Central memory CD8-positive, alpha-beta T cell (primary cell): ENCODE data around the gene SCRT2.
A peak's percentile ranks its signal among the peaks of the same experiment; 100 is the strongest.
"Not testable (repeated sequence)": the region's sequence is repeated elsewhere in the genome, so short reads cannot be mapped to it uniquely, and the experiment has no call there.

ENCODE experiments used
- ATAC-seq: fragments of 150-1000 bp; cut with Tn5 transposase; replicated peaks from 2 replicates; pipeline ENCODE4 v1.10.0; 2022; ENCODE audit warnings: mild to moderate bottlenecking, moderate FRiP score, moderate number of reproducible peaks; ENCODE audit not compliant: poor library complexity, severe bottlenecking; ENCODE audit errors: extremely low read depth
- DNase-seq, 2 donors: peaks; one replicate each; pipeline ENCODE4 v3.0.0; 2021; ENCODE audit warnings: low spot score in 2 of 2
- H3K27ac Mint-ChIP-seq: one replicate; pipeline ENCODE4 v1.8.0; 2022; ENCODE audit warnings: low read depth, mild to moderate bottlenecking, moderate library complexity, mixed read lengths
- H3K27me3 Mint-ChIP-seq: one replicate; pipeline ENCODE4 v1.8.0; 2022; ENCODE audit warnings: mixed read lengths
- H3K36me3 Mint-ChIP-seq: one replicate; pipeline ENCODE4 v1.8.0; 2022; ENCODE audit warnings: mild to moderate bottlenecking, moderate library complexity, mixed read lengths; ENCODE audit not compliant: insufficient read depth
- H3K4me1 Mint-ChIP-seq: one replicate; pipeline ENCODE4 v1.8.0; 2022; ENCODE audit warnings: mixed read lengths
- H3K4me3 Mint-ChIP-seq: one replicate; pipeline ENCODE4 v1.8.0; 2022; ENCODE audit warnings: mild to moderate bottlenecking, moderate library complexity, mixed read lengths
- H3K9me3 Mint-ChIP-seq: one replicate; pipeline ENCODE4 v1.8.0; 2022; ENCODE audit warnings: mixed read lengths

SCRT2 gene

GRCh38 chr20:675453-676314, at the start of gene SCRT2:
Gene SCRT2, minus strand, starts transcription at chr20:675802. Its CDS starts 201 bp downstream, at chr20:675601.
- H3K4me1 Mint-ChIP-seq = peaks cover 17% of the 10 kb centered on the region
- ATAC-seq (peak; percentile 72), DNase-seq (peak; percentile 16 to 37)
- peaks cover 7% of the 10 kb centered on the region for H3K36me3 Mint-ChIP-seq
- peaks cover 89% of the 10 kb centered on the region for H3K27me3 Mint-ChIP-seq
- H3K4me3 Mint-ChIP-seq = peak within 1 kb of the TSS; percentile 4
- H3K9me3 Mint-ChIP-seq = no peaks in the 10 kb centered on the region
- no peak within 1 kb of the TSS for H3K27ac Mint-ChIP-seq

GRCh38 chr20:724797-725196, 49.2 kb upstream of the SCRT2 start:
- peaks cover 72% of the 10 kb centered on the region for H3K27me3 Mint-ChIP-seq
- H3K4me3 Mint-ChIP-seq, H3K4me1 Mint-ChIP-seq, ATAC-seq, H3K9me3 Mint-ChIP-seq, H3K27ac Mint-ChIP-seq, DNase-seq, H3K36me3 Mint-ChIP-seq: not testable (repeated sequence)

DNA sequence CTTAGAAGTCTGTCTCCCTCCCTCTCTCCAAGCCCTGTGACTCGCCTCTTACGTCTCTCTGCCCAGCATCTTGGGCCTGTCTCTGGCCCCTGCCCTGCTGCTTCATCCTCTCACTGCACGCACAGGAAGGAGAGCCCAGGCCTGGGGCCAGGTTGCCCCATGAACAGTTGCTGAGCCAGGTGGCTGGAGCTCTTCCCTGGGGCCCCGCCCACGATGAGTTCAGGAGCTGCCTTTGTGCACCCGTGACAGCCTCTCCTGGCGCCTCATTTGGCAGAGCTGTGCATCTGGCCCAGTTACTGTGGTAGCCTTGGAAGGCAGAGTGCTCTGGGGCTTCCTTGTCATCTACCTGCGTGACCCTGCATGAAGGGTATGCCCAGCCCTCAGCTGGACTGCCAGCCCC, 48.2 kb upstream of the SCRT2 start:
- Mint-ChIP-seq H3K4me3 (no peak overlapping the region), H3K27me3 (peaks cover 70% of the 10 kb centered on the region), H3K27ac (no peak overlapping the region), H3K36me3 (no peaks in the 10 kb centered on the region), H3K4me1 (no peaks in the 10 kb centered on the region), H3K9me3 (no peaks in the 10 kb centered on the region)
- DNase-seq (no peak), ATAC-seq (no peak)

DNA sequence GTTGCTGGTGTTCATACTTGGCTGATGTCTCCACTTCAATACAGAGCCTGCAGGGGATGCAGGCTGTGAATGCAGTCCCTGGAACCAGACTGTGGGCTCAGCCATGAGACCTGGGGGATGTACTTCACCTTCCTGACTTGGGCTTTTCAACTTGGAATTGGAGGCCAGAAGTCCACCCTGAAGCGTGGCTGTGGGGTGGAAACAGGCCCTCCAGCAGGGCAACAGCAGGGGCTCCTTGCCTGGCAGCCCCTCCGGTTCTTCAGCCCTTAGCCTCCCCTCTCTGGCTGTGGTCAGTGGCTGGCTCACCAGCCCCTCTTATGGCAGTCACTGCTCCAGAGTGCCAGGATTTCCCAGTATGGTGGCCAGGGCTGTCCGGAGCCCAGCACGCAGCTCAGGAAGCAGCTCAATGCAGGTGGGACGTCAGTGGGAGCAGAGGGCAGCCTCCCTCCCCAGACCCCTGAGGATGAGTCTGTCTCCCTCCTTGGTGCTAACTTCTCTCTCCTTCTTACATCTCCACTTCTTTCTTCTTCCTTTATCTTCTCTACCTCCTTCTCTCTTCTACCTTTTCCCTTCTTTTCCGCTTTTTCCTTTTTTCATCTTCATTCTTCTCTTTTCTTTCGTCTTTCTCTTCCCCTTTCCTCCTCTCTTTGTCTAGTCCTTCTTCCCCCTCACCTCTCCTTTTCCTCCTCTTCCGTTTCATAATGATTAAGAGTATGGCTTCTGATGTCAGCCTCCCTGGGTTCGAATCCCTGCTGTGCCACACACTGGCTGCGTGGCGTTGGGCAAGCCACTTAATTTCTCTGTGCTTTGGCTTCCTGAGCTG, 47.4 kb upstream of the SCRT2 start:
- H3K4me3 Mint-ChIP-seq = no peak overlapping the region

DNA sequence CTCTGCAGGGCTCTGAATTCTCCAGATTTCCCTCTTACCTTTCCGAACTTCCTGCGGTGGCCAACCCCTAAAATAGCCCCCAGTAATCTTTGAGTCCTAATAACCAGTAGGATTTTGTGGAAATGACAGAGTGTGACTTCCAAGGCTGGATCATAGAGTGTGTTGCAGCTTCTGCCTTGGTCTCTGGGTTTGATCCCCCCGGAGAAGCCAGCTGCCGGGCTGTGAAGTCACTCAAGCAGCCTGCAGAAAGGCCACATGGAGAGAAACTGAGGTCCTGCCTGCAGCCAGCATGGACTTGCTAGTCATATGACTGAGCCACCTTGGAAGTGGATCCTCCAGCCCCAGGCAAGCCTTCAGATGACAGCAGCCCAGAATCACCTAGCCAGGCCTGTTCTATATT, 46.3 kb upstream of the SCRT2 start:
- Mint-ChIP-seq H3K4me3 (no peak overlapping the region), H3K27ac (no peak overlapping the region), H3K27me3 (peaks cover 74% of the 10 kb centered on the region), H3K4me1 (no peaks in the 10 kb centered on the region), H3K36me3 (no peaks in the 10 kb centered on the region), H3K9me3 (no peaks in the 10 kb centered on the region)
- ATAC-seq (no peak), DNase-seq (no peak)

More for the DNA sequence above, 47.4 kb upstream of the SCRT2 start:
- DNase-seq = no peak
- no peak for ATAC-seq
- no peaks in the 10 kb centered on the region for H3K36me3 Mint-ChIP-seq
- H3K27ac Mint-ChIP-seq = no peak overlapping the region
- H3K27me3 Mint-ChIP-seq = peaks cover 67% of the 10 kb centered on the region
- H3K4me1 Mint-ChIP-seq = no peaks in the 10 kb centered on the region
- H3K9me3 Mint-ChIP-seq = no peaks in the 10 kb centered on the region

DNA sequence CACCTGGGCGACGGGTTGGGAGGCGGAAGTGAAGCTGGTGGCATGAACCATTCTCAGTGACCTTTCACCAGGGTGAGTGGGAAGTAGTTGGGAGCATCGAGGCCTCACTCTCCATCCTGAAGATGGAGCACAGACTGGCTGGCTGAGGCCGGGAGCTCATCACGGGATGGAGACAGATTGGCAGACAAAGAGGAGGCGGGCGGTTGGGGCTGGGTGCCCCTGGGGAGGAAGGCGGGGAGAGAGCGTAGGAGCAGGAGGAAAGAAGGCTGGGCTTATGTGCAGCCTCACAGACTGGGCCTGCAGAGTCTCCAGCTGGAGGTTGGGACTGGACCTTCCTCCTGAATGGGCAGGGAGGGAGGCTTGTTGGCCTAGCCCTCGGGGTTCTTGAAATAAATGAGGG, 44.2 kb upstream of the SCRT2 start:
- H3K27me3 Mint-ChIP-seq = peaks cover 62% of the 10 kb centered on the region
- no peak for ATAC-seq
- no peak overlapping the region for H3K27ac Mint-ChIP-seq

GRCh38 chr20:719068-719467, 43.5 kb upstream of the SCRT2 start:
- no peaks in the 10 kb centered on the region for H3K36me3 Mint-ChIP-seq
- H3K27ac Mint-ChIP-seq = no peak overlapping the region
- ATAC-seq = no peak
- no peaks in the 10 kb centered on the region for H3K4me1 Mint-ChIP-seq
- H3K4me3 Mint-ChIP-seq = no peak overlapping the region
- DNase-seq = no peak
- H3K27me3 Mint-ChIP-seq = peaks cover 58% of the 10 kb centered on the region
- H3K9me3 Mint-ChIP-seq = no peaks in the 10 kb centered on the region

More for the DNA sequence above, 44.2 kb upstream of the SCRT2 start:
- Mint-ChIP-seq H3K9me3 (no peaks in the 10 kb centered on the region), H3K4me3 (no peak overlapping the region), H3K36me3 (no peaks in the 10 kb centered on the region), H3K4me1 (no peaks in the 10 kb centered on the region)
- DNase-seq = no peak

DNA sequence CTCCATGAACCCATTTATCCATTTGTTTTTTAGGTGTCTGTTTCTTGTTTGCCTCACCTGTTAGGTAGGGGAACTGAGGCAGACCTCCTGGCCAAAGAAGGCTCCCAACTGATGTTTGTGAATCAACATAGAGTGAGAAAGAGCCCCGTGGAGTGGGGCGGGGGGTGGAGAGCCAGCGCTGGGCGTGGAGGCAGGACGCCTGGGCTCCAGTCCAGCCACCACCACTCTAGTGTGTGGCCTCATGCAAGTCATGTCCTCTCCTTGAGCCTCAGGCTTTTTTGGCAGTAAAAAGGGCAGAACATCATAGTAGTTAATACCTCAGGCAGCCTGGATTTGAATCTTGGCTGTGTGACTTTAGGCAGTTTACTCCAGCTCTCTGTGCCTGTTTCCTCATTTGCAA, 42.2 kb upstream of the SCRT2 start:
- Mint-ChIP-seq H3K27me3 (peaks cover 46% of the 10 kb centered on the region), H3K4me1 (no peaks in the 10 kb centered on the region), H3K9me3 (no peaks in the 10 kb centered on the region), H3K27ac (no peak overlapping the region), H3K4me3 (no peak overlapping the region), H3K36me3 (no peaks in the 10 kb centered on the region)
- ATAC-seq = no peak
- DNase-seq = no peak

GRCh38 chr20:717271-717670, 41.7 kb upstream of the SCRT2 start:
- no peaks in the 10 kb centered on the region for H3K36me3 Mint-ChIP-seq
- H3K27ac Mint-ChIP-seq = no peak overlapping the region
- no peak for DNase-seq
- no peaks in the 10 kb centered on the region for H3K9me3 Mint-ChIP-seq
- peaks cover 44% of the 10 kb centered on the region for H3K27me3 Mint-ChIP-seq
- no peak for ATAC-seq
- no peaks in the 10 kb centered on the region for H3K4me1 Mint-ChIP-seq
- H3K4me3 Mint-ChIP-seq = no peak overlapping the region

DNA sequence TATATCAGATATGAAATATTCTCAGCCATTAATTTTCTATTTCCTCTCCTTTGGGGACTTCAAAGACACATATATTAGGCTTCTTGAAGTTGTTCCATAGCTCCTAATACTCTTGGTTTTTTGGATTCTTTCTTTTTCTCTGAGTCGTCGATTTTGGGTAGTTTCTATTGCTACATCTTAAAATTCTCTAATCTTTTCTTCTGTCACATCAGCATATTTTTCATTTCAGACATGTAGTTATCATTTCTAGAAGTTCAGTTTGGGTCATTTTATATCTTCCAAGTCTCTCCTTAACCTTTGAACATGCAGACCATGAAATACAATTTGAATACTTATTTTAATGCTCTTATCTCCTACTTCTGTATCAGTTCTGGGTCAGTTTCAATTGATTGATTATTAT, 38.9 kb upstream of the SCRT2 start:
- H3K4me1 Mint-ChIP-seq = no peaks in the 10 kb centered on the region

GRCh38 chr20:711576-711975, 36.0 kb upstream of the SCRT2 start:
- no peak overlapping the region for H3K27ac Mint-ChIP-seq
- H3K36me3 Mint-ChIP-seq = no peaks in the 10 kb centered on the region
- H3K27me3 Mint-ChIP-seq = peaks cover 30% of the 10 kb centered on the region
- H3K4me1 Mint-ChIP-seq = no peaks in the 10 kb centered on the region
- no peaks in the 10 kb centered on the region for H3K9me3 Mint-ChIP-seq
- H3K4me3 Mint-ChIP-seq = no peak overlapping the region
- ATAC-seq (no peak), DNase-seq (no peak)

More for the DNA sequence above, 38.9 kb upstream of the SCRT2 start:
- Mint-ChIP-seq H3K36me3 (no peaks in the 10 kb centered on the region), H3K27me3 (peaks cover 39% of the 10 kb centered on the region), H3K27ac (no peak overlapping the region), H3K4me3 (no peak overlapping the region), H3K9me3 (no peaks in the 10 kb centered on the region)
- no peak for DNase-seq
- no peak for ATAC-seq

GRCh38 chr20:710780-711450, 35.3 kb upstream of the SCRT2 start:
- Mint-ChIP-seq H3K27ac (no peak overlapping the region), H3K4me1 (no peaks in the 10 kb centered on the region), H3K4me3 (no peak overlapping the region), H3K27me3 (peaks cover 35% of the 10 kb centered on the region), H3K9me3 (no peaks in the 10 kb centered on the region), H3K36me3 (no peaks in the 10 kb centered on the region)
- ATAC-seq = no peak
- DNase-seq = no peak
